ENCODE data around the gene PHACTR3. TPM values are rescaled to one million over a fixed set of nuclear protein-coding genes. Genes with fewer than 3 reads are reported as not detected.

PHACTR3 gene
- total RNA-seq, 1 donor from 2014 or later: 0.14 TPM

DNA sequence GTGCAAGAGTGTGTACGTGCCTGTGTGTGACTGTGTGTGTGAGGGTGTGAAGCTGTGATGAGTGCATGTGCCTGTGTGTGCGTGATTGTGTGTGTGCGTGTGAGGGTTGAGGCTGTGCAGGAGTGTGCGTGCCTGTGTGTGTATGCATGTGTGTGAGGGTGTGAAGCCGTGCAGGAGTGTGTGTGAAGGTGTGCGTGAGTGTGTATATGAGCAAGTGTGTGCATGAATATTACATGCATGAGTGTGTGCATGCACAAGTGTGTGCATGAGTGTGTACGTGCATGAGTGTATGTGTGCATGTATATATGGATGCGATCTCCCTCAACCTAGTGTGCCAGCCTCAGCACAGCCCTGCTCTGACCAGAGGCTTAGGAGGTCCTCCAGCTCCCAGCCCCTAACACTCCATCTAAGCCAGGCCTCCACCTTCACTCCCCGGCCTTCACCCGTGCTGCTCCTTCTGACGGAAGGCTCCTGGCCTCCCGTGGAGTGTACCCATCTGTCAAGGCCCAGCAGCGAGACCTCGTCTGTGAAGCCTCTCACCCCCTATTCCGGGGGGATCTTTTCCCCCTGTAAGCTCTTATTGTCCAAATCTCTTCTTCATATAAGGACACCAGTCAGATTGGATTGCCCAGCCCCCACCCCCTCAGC, 19.9 kb upstream of the PHACTR3 start:
- no peak overlapping the region for H3K27ac ChIP-seq (ENCODE audit: low read depth, low read length)
- no peaks in the 10 kb centered on the region for H3K79me2 ChIP-seq (ENCODE audit: insufficient read depth, low read length)
- no peak overlapping the region for H3K9ac ChIP-seq (ENCODE audit: low read length)
- H3K27ac Mint-ChIP-seq (ENCODE audit: unreplicated experiment): no peak overlapping the region
- no peak overlapping the region for H2AFZ ChIP-seq (ENCODE audit: low read depth, low read length)
- peaks cover 52% of the 10 kb centered on the region for H3K27me3 Mint-ChIP-seq (ENCODE audit: low read depth, unreplicated experiment)
- H3K9me3 Mint-ChIP-seq (ENCODE audit: unreplicated experiment): peaks cover 6% of the 10 kb centered on the region
- H3K4me1 ChIP-seq (ENCODE audit: insufficient read depth, low read length): no peaks in the 10 kb centered on the region
- no peaks in the 10 kb centered on the region for H4K20me1 ChIP-seq (ENCODE audit: insufficient read depth, low read length)
- FAIRE-seq (no peak), DNase-seq (ENCODE audit: low read depth) (no peak)
- no peaks in the 10 kb centered on the region for H3K4me1 Mint-ChIP-seq (ENCODE audit: low read depth, unreplicated experiment)
- no peak for TF ChIP-seq EZH2 (IDR thresholded peaks at IDR 0.05; ENCODE audit: insufficient read depth, low read length)
- TF ChIP-seq, protein P1, sequence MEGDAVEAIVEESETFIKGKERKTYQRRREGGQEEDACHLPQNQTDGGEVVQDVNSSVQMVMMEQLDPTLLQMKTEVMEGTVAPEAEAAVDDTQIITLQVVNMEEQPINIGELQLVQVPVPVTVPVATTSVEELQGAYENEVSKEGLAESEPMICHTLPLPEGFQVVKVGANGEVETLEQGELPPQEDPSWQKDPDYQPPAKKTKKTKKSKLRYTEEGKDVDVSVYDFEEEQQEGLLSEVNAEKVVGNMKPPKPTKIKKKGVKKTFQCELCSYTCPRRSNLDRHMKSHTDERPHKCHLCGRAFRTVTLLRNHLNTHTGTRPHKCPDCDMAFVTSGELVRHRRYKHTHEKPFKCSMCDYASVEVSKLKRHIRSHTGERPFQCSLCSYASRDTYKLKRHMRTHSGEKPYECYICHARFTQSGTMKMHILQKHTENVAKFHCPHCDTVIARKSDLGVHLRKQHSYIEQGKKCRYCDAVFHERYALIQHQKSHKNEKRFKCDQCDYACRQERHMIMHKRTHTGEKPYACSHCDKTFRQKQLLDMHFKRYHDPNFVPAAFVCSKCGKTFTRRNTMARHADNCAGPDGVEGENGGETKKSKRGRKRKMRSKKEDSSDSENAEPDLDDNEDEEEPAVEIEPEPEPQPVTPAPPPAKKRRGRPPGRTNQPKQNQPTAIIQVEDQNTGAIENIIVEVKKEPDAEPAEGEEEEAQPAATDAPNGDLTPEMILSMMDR (IDR thresholded peaks at IDR 0.05; ENCODE audit: insufficient read depth, low read depth, low read length): no peak
- no peak overlapping the region for H3K4me3 Mint-ChIP-seq (ENCODE audit: unreplicated experiment)
- H3K9me3 ChIP-seq (ENCODE audit: insufficient read depth, low read depth, low read length): peaks cover 3% of the 10 kb centered on the region
- H3K27me3 ChIP-seq (ENCODE audit: insufficient read depth, low read length): no peaks in the 10 kb centered on the region
- H3K36me3 ChIP-seq (ENCODE audit: insufficient read depth, low read length): no peaks in the 10 kb centered on the region
- no peak overlapping the region for H3K4me2 ChIP-seq (ENCODE audit: low read length)
- H3K4me3 ChIP-seq (ENCODE audit: insufficient read depth, low read depth, low read length): no peak overlapping the region
- H3K36me3 Mint-ChIP-seq (ENCODE audit: low read depth, unreplicated experiment): no peaks in the 10 kb centered on the region

DNA sequence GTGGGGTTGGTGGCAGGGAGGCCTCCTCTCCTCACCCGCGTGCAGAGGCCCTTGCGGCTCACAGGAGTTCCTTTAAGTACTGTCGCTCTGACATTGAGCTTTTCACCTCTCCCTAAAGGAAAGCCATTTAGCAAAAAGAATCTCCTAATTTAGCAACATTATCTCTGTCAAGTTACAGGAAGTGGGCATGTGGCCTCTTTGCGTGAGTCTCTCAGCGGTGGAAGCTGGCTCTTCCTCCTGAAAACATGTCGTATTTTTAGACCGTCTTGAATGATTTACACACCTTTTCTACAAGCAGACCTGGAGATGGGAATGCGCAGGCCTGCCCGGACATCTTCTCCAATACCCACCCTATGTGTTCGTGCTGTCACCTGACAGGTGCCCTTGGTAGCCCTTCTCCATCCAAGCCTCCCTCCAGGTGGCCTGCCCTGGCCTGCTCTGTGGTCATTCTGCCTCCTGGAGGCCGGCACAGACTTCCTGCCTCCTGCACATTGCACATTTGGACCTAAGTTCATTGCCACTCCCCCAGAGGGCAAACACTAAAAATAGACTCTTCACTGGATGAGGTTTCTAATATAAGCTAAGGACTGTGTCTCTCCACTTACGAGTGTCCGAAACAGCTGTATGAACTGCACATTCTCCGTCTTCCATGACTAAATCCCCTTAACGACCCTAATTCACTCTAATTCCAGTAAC, 18.5 kb upstream of the PHACTR3 start:
- Mint-ChIP-seq H3K27ac (ENCODE audit: unreplicated experiment) (no peak overlapping the region), H3K4me3 (ENCODE audit: unreplicated experiment) (no peak overlapping the region), H3K9me3 (ENCODE audit: unreplicated experiment) (peaks cover 6% of the 10 kb centered on the region), H3K4me1 (ENCODE audit: low read depth, unreplicated experiment) (no peaks in the 10 kb centered on the region), H3K27me3 (ENCODE audit: low read depth, unreplicated experiment) (peaks cover 53% of the 10 kb centered on the region), H3K36me3 (ENCODE audit: low read depth, unreplicated experiment) (no peaks in the 10 kb centered on the region)
- Histone ChIP-seq H3K4me2 (ENCODE audit: low read length) (no peak overlapping the region), H3K79me2 (ENCODE audit: insufficient read depth, low read length) (no peaks in the 10 kb centered on the region), H3K4me1 (ENCODE audit: insufficient read depth, low read length) (no peaks in the 10 kb centered on the region), H3K27ac (ENCODE audit: low read depth, low read length) (no peak overlapping the region), H4K20me1 (ENCODE audit: insufficient read depth, low read length) (no peaks in the 10 kb centered on the region), H2AFZ (ENCODE audit: low read depth, low read length) (no peak overlapping the region), H3K9ac (ENCODE audit: low read length) (no peak overlapping the region), H3K36me3 (ENCODE audit: insufficient read depth, low read length) (no peaks in the 10 kb centered on the region), H3K27me3 (ENCODE audit: insufficient read depth, low read length) (no peaks in the 10 kb centered on the region), H3K4me3 (ENCODE audit: insufficient read depth, low read depth, low read length) (no peak overlapping the region), H3K9me3 (ENCODE audit: insufficient read depth, low read depth, low read length) (peaks cover 3% of the 10 kb centered on the region)
- TF ChIP-seq EZH2 (IDR thresholded peaks at IDR 0.05; ENCODE audit: insufficient read depth, low read length): no peak
- TF ChIP-seq, protein P1 (IDR thresholded peaks at IDR 0.05; ENCODE audit: insufficient read depth, low read depth, low read length): no peak
- no peak for FAIRE-seq
- no peak for DNase-seq (ENCODE audit: low read depth)

DNA sequence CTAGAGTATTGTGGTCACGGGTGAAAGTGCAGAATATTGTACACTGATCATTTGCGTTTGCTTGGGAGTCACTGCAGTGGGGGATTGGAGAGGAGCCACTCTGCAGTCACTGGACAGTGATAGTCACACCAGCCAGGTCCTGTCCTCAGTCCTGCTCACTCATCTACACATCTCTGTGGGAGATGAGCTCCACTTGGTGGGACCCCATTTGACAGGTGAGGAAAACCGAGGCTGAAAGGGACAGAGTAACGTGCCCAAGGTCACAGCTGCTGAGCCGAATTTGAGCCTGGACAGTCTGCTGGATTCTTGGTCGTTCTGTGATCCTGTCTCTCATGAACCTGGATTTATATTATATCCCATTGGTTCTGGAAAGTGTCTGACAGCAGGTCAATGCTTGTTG, 17.7 kb upstream of the PHACTR3 start:
- H3K27me3 ChIP-seq (ENCODE audit: insufficient read depth, low read length): no peaks in the 10 kb centered on the region
- peaks cover 6% of the 10 kb centered on the region for H3K9me3 Mint-ChIP-seq (ENCODE audit: unreplicated experiment)
- no peak for DNase-seq (ENCODE audit: low read depth)
- no peak overlapping the region for H3K27ac Mint-ChIP-seq (ENCODE audit: unreplicated experiment)
- no peaks in the 10 kb centered on the region for H3K36me3 Mint-ChIP-seq (ENCODE audit: low read depth, unreplicated experiment)
- no peak overlapping the region for H3K9ac ChIP-seq (ENCODE audit: low read length)
- peaks cover 55% of the 10 kb centered on the region for H3K27me3 Mint-ChIP-seq (ENCODE audit: low read depth, unreplicated experiment)
- FAIRE-seq: no peak
- peaks cover 3% of the 10 kb centered on the region for H3K9me3 ChIP-seq (ENCODE audit: insufficient read depth, low read depth, low read length)
- no peak overlapping the region for H3K4me2 ChIP-seq (ENCODE audit: low read length)
- no peak overlapping the region for H3K4me3 ChIP-seq (ENCODE audit: insufficient read depth, low read depth, low read length)
- H3K27ac ChIP-seq (ENCODE audit: low read depth, low read length): no peak overlapping the region
- H3K4me3 Mint-ChIP-seq (ENCODE audit: unreplicated experiment): no peak overlapping the region
- no peaks in the 10 kb centered on the region for H3K36me3 ChIP-seq (ENCODE audit: insufficient read depth, low read length)
- H4K20me1 ChIP-seq (ENCODE audit: insufficient read depth, low read length): no peaks in the 10 kb centered on the region
- no peak overlapping the region for H2AFZ ChIP-seq (ENCODE audit: low read depth, low read length)
- no peaks in the 10 kb centered on the region for H3K4me1 ChIP-seq (ENCODE audit: insufficient read depth, low read length)
- H3K79me2 ChIP-seq (ENCODE audit: insufficient read depth, low read length): no peaks in the 10 kb centered on the region
- TF ChIP-seq EZH2 (IDR thresholded peaks at IDR 0.05; ENCODE audit: insufficient read depth, low read length): no peak
- TF ChIP-seq, protein P1 (IDR thresholded peaks at IDR 0.05; ENCODE audit: insufficient read depth, low read depth, low read length): no peak
- H3K4me1 Mint-ChIP-seq (ENCODE audit: low read depth, unreplicated experiment): no peaks in the 10 kb centered on the region

Measured in astrocyte (in vitro differentiated cells and primary cell).